SK-N-MC (cell line): ENCODE results near the gene MOGAT3.

Experiments used
- EZH2 ChIP-seq: fragments of 200-600 bp; sonication (generic); IDR thresholded peaks from one replicate; pipeline ENCODE4 v1.6.1; 2017; ENCODE audit warnings: antibody characterized with exemption
- POLR2AphosphoS5 ChIP-seq: IDR thresholded peaks from 2 replicates; pipeline ENCODE4 v1.6.1; 2012; ENCODE audit warnings: mild to moderate bottlenecking, low read depth, low read length, borderline replicate concordance

GRCh38 chr7:101172005-101172853 is 28.6 kb downstream of the MOGAT3 start:
- no peak for TF ChIP-seq EZH2
- TF ChIP-seq POLR2AphosphoS5 = no peak
